ENCODE data around the gene TBC1D1.
"Not testable (repeated sequence)": the region's sequence is repeated elsewhere in the genome, so short reads cannot be mapped to it uniquely, and the experiment has no call there.

Gene TBC1D1

DNA sequence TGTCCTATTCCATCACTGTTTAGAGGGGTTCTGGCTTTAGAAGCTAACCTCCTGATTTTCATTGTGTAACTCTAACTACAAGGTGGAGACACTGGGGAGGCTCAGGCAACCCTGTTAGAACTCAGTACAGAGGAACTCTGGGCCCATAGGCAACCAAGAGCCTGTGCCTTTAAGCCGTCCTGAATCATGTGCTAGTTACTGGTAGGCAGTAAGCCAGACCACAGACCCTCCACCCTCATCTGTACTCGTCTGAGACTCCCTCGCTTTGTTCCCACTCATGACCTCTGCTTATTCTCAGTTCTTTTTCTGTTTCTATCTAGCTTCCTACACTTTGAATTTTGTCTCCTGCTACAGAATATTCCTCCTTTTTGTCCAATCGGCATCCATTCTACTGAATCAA lies 31.4 kb downstream of the TBC1D1 start:
- DNase-seq (ENCODE audit: low read depth in 2 of 2, low spot score in 1 of 2), result no peak

DNA sequence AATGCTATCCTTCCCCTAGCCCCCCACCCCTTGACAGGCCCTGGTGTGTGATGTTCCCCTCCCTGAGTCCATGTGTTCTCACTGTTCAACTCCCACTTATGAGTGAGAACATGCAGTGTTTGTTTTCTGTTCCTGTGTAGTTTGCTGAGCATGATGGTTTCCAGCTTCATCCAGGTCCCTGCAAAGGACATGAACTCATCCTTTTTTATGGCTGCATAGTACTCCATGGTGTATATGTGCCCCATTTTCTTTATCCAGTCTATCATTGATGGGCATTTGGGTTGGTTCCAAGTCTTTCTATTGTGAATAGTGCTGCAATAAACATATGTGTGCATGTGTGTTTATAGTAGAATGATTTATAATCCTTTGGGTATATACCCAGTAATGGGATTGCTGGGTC lies 32.2 kb downstream of the TBC1D1 start:
- DNase-seq (ENCODE audit: low read depth in 2 of 2, low spot score in 1 of 2), result not testable (repeated sequence)

DNA sequence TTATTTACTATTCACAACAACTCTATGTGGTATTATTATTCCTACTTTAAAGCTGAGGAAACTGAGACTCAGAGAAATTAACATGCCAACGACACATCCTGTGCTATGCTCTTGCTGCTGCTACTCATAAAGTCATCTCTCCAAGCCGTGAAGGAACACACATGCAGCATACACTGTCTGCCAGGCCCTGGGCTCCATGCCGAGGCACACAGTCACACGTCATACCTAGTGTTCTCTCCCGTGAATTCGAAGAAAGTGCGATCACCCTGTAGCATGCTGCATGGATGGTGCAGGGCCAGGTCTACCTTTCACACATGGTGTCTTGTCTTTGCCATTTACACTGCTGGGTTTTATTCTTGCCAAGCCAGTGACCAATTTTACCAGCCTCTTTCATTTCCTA lies 34.1 kb downstream of the TBC1D1 start:
- DNase-seq (ENCODE audit: low read depth in 2 of 2, low spot score in 1 of 2), result no peak

DNA sequence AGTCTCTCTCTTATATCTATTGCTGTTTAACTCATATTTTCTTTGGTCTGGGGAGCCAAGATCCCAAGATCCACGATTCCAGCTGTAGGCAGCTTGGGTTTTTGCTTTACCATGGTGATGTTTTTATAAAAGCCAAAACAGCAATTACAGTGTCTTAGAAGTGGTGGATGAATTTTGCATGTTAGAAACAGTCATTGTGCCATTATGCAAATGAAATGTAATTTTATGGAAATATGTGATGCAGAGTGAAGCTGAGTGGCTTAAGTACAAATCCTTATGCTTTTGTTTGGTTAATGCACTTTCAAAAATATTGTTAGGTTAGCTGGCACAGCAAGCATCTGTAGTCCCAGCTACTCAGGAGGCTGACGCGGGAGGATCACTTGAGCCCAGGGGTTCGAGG lies 36.5 kb downstream of the TBC1D1 start:
- no peak for DNase-seq (ENCODE audit: low read depth in 2 of 2, low spot score in 1 of 2)

DNA sequence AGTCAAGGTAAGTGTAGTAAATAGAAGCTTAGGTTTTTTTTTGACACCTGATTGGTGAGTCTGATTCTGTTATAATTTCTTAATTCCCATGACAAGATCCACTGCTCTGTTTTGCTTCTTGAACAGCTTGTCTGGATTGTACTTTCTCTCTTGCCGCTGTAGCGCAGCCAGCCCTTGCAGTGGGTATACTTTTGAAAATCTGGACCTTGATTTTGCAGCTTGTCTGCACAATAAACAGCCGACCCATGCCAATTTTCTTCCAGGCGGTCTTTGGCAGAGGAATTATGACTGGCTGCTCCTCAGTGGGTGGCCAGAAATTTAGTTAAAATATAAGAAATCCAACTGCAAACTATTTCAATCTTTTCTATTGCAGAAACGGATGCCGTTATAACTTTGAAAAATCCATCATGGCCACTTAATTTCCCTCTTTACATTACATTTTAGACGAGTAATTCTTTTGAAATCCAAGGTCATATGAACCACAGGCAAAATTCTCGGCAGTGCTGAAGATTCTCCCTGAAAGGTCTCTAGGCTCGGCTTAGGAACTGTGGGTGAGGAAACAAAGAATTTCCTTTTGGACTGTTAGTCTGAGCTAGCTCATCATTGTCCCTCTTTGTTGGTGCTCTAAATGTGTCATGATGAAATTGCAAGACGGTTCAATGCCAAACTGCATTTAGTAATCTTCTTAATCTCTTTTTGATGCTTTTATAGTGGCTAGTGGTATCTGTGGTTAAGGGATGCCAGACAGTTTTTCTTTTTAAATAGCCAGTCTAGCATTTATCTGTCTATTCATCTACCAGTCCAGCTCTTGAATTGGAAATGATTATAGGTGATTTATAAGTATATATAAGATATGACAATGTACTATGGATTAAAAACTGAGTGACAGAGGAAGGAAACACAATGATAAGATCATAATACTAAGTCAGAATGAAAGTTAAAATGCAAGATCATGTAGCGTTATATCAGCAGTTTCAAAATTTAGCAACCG lies 37.8 kb downstream of the TBC1D1 start:
- DNase-seq (ENCODE audit: low read depth in 2 of 2, low spot score in 1 of 2), result no peak

DNA sequence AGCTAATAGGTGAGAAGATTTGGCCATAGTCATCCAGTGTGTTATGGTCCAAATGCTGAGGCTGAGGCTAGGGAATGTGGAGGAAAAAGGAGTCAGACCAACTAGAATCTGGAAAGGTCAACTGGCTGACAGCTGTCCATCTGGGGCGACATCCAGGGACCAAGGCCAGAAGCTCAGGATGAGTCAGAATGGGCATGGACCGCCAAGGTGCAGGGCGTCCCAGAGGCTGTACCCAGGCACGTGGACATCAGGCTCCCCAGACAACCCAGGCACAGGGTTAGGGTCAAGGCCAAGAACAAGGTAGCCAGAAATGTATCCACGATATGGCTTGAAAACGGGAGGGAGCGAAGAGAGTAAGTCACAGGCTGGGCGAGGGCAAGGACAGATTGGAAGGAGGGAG lies 43.2 kb downstream of the TBC1D1 start:
- DNase-seq (ENCODE audit: low read depth in 2 of 2, low spot score in 1 of 2), result no peak

DNA sequence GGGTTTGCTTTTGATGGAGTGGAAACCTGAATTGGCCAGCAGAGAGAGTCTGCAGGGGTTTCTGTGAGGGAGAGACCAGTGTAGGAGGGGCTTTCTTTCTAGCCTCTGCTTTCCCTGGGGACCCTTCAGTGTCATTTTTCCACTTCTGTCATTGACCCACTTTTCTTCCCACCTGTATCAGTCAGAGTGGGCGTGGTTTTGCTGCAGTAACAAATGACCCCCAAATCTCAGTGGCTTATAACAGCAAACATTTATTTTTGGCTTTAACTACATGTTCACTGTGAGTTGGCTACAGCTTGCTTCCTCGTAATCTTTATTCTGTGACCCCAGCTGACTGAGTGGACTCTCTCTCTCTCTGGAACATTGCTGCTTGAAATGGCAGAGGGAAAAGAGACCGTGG lies 43.7 kb downstream of the TBC1D1 start:
- no peak for DNase-seq (ENCODE audit: low read depth in 2 of 2, low spot score in 1 of 2)

DNA sequence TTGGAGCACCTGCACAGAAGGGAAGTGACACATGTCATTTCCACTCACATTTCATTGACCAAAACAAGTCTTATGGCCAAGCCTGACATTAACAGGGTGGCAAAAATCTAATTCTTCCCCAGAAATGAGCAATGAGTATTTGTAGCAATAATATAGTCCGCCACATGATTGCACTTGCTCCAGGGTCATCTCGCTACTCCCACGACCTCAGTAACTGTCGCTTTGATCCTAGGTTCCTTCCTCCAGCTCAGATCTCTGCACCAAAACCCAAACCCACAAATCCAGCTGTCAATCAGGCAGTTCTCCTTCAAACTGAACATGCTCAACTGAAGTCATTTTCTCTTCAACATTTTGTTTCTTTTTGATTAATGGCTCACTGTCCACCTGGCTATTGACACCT lies 44.1 kb downstream of the TBC1D1 start:
- no peak for DNase-seq (ENCODE audit: low read depth in 2 of 2, low spot score in 1 of 2)

DNA sequence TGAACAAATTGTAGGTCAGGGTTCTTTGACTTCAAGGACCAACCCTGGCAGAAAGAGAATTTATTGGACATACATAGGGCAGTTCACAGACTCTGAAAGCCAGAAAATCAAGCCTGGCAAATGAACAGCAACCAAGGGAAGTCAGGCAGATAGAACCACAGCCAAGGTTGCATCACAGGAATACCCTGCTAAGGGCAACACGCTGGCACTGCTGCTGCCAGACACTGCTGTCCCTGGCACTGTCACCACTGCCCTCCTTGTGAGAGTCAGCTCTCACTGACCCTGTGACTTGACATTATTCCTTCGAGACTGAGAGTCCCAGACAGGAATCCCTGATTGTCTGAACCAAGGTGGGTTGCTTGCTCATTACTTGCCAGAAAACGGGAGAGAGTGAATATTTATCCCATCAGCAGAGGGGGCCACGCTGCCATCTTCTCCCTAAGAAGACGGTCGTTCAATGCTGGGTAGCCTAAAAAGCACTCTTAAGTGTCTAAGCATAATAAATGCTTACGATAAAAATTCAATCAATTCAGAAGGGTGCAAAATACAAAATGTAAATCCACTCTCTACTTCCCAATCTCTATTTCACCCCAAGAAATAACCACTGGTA lies 46.1 kb downstream of the TBC1D1 start:
- DNase-seq (ENCODE audit: low read depth in 2 of 2, low spot score in 1 of 2), result no peak

DNA sequence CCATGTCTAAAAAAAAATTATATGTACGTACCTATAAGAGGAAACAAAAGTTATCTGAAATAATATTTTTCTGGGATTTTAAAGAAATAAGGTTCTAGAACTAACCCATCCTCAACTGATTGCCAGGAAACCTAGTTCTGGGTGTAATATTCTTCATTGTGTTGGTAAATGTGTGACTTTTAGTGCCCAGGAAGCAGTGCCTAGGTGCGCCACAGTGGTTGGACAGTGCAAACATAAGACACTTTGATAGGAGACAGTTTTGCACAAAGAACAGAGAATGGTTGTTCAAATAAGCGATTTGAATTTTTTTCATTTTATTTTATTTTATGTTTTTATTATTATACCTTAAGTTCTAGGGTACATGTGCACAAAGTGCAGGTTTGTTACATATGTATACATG lies 47.3 kb downstream of the TBC1D1 start:
- DNase-seq (ENCODE audit: low read depth in 2 of 2, low spot score in 1 of 2), result no peak

DNA sequence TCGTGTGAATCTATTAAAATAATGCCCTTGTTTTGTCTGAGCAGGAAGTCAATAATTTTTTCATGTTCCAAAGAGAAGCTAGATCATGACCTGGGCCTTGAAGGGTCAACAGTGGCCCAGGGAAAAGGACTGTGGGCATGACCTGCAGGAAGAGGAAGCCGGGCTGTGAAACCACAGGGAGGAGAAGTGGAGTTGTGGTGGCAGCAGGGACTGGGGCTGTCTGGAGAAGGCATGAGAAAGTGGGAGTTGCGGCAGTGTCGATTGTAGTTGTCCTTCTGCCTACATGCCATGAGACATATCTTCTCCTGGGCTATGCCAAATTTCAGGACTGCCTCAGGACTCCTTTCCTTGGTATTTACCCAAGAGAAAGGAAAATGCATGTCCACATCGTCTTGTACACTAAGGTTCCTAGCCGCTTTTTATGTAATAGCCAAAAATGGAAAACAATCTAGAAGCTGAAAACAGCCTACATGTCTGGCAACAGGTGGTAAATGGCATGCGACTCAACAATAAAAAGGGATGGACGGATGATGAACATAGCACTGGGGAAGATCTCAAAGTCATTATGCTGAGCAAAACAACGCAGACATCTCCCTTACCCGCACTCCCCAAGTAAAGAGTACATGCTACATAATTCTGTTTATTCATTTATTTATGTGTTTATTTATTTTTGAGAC lies 55.8 kb downstream of the TBC1D1 start:
- no peak for DNase-seq (ENCODE audit: low read depth in 2 of 2, low spot score in 1 of 2)

DNA sequence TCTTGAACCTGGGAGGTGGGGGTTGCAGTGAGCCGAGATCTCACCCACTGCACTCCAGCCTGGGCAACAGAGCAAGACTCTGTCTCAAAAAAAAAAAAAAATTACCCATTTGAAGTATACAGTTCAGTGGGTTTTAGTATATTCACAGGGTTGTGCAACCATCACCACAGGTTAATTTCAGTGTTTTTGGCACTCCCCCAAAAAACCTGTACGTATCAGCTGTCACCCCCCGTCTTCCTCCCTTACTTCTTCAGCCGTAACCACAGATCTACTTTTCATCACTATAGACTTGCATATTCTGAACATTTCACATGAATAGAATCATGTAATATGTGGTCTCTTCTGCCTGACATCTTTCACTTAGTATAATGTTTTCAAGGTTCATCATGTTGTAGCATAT lies 57.7 kb downstream of the TBC1D1 start:
- no peak for DNase-seq (ENCODE audit: low read depth in 2 of 2, low spot score in 1 of 2)

DNA sequence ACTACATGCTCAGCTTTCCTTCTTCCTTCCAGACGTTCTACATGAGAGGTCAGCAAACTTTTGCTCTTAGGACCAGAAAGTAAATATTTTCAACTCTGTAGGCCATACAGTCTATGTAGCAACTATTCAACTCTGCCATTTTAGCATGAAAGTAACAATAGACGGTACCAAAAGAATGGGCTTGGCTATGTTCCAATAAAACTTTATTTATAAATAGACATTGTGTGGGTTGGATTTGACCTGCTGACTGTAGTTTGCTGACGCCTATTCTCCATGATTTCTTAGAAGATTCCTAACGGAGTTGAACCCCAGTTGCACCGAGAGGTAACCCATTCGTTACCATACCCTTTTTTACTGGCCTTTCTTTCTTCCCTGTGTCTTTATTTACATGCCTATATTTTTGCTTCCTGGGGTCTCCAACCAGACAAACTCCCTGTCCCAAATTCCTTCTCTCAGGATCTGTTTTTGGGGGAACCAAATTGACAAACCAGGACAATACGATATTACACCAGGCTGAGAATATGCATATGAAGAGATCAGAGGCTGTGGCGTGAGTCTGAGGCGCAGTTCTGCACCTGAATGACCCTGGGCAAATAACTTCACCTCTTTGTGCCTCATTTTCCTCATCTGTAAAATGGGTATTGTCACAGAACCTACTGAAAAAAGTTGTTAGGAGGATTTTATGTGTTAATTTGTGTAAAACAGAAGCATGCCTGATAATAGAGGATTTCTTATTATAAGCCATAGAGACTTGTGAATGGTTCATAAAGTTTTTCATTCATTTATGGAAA lies 58.9 kb downstream of the TBC1D1 start:
- DNase-seq (ENCODE audit: low read depth in 2 of 2, low spot score in 1 of 2), result no peak

DNA sequence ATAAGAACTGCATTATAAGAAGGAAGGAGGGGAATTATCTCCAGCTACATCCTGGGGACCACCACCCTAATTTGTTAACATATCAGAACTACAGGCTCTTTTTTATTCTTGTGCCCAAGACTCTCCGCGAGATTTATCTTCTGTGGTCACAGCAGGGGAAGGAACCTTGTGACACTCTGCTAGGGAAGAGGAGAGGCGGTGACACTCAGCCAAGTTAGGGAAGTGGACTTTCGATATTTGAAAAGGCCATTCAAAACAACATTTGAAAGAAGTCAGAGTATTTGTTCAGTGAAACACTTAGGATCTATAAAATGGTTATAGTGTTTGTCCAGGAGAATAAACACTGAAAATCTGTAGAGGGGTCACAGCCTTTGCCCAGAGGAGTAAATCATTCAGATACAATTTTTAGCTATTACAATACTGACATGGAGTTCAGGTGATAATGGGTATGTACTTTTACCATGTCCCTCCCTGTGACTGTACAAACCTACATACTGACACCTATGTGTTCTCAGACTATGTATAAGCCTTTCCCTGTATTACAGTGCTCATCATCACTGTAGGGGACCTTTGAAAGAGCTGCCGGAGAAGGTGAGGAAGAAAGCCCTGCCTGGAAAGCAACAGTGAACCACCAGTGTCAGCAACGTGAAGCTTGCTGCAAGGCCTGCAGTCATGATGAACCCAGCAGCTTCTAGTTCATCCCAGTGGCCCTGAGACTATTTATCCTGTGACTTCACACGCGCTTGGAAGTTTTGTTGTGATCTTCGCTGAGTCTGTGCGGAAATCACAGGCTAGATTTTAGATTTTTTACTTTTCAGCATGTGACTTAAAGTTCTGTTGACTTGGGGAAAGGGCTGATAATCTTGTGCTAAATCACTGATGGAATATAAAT lies 60.8 kb downstream of the TBC1D1 start:
- DNase-seq (ENCODE audit: low read depth in 2 of 2, low spot score in 1 of 2), result no peak

DNA sequence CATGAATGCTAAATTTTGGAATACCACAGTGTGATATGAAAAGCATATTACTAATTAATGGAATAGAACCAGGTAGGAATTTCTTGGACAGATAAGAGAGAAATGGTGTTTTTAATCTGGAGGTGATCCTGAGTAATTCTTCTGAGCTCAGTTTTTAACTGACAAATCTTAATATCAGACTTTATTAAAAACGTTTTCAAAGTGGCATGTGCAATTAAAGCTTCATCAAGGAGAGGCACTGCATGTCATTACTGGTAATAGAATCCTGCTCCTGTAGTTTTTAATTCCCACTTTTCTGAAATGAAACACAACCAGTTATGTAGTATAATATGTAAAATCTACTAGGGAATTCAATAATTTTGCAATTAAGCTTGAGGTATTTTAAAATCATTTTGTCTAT lies 62.3 kb downstream of the TBC1D1 start:
- DNase-seq (ENCODE audit: low read depth in 2 of 2, low spot score in 1 of 2), result no peak

DNA sequence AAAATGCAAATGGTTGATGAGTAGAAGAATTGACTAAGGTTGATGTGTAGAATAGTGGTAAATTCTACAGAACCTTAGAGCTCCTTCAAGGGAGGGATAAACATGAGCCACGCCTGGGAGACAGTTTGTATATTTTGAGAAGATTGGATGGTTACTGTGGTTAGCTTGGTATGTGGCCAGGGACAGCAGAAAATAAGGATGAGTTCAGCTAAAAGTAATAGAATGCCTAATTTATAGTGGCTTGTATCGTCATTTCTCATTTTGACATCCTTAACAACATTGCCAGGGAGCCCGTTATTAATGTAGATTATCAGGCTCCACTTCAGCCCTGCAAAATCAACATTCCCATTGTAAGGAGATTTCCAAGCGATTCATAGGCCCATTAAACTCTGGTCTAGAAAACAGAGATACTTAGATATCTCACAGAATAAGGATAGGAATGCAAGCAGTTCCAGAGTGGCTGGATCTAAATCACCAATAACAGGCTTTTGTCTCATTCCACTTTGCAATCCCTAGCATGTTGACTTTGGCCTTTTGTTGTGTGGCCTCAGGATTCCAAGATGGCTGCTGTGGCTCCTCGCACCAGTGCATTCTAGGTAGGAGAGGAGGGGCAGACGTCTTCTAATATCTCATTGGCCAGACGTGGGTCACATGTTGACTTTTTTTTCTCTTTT lies 62.9 kb downstream of the TBC1D1 start:
- no peak for DNase-seq (ENCODE audit: low read depth in 2 of 2, low spot score in 1 of 2)

DNA sequence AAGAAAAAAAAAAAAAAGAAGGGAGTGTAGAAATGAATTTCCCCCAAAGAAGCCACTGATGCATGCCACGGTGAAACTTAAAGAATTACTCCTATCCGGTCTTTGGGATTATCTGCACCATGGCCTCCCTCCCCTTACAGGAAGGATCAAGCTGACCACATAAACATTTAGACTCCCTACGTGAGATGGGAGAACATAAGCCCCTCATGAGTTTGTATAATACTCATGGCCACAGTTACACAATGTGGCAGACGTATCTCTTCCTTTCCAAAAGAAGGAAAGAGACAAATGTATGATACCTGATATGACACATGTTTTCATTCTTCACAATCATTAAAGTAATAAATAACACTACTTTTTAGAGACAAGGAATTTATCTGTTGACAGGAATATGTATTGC lies 66.1 kb downstream of the TBC1D1 start:
- DNase-seq (ENCODE audit: low read depth in 2 of 2, low spot score in 1 of 2), result no peak

DNA sequence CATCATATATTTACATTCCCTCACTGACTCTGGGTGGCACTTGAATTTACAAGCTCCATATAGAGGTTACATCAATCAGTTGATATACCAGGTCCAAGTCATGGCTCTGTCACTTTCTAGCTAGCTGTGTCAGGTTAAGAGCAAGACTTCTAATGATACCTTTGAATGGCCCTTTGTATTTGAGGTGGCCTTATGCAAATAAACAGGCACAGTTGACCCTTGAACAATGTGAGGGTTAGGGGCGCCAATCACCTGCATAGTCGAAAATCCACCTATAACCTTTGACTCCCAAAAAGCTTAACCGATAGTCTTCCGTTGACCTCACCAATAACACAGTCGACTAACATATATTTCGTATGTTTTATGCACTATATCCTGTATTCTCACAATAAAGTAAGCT lies 68.0 kb downstream of the TBC1D1 start:
- DNase-seq (ENCODE audit: low read depth in 2 of 2, low spot score in 1 of 2), result no peak

DNA sequence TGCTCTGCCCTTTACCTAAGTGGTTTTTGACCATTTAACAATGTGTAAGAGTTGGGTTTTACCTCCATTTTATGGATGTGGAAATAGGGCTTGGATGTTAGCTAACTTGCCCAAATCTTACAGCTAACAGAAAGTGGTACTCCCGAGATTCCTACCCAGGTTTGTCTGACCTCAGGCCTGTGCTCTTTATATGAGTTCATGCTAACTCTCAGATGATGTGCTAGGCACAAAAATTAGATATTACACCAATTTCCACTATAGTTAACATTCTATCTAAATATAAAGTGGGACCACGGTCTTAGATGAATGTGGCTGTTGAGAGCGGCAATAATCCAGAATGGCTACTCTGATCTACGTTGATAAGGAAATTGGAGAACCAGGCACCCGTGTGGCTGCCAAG lies 69.2 kb downstream of the TBC1D1 start, which contains the start of gene PTTG2:
Gene PTTG2 (plus strand): TSS at position 301 of the 400 bp plus-strand sequence. CDS start 37 bp downstream, at position 338.
- DNase-seq (ENCODE audit: low read depth in 2 of 2, low spot score in 1 of 2), result no peak

Measured in stimulated activated CD8-positive, alpha-beta memory T cell treated with anti-CD3 and anti-CD28 coated beads, Interleukin-4, amount 100 ng/mL, for 4 hours (primary cell).